Kidney (tissue), 22 donors: ENCODE data around the gene MRPS12. TPM values are rescaled to one million over a fixed set of nuclear protein-coding genes. Genes with fewer than 3 reads are reported as not detected.
"Not testable (repeated sequence)": the region's sequence is repeated elsewhere in the genome, so short reads cannot be mapped to it uniquely, and the experiment has no call there.

Experiments used
- DNase-seq, 5 donors: peaks; one replicate each; pipeline ENCODE4 v3.0.0-alpha.2; 2013 to 2020
- FAIRE-seq: peaks from 2 replicates; lab custom pipeline; 2012; peaks lifted over from hg19 to GRCh38; lab: Jason Lieb, UNC
- H3K27ac ChIP-seq, 2 donors: one replicate each; pipeline ENCODE4 v1.7.0; 2013; ENCODE audit warnings: low read depth in 2 of 2, low read length in 2 of 2, inconsistent platforms in 1 of 2
- H3K27me3 ChIP-seq: one replicate; pipeline ENCODE4 v1.7.1; 2013; ENCODE audit warnings: low read length, inconsistent platforms; ENCODE audit not compliant: control insufficient read depth, insufficient read depth
- H3K36me3 ChIP-seq, 3 donors: one replicate each; pipeline versions ENCODE4 v1.7.0 to v1.7.1; 2013; ENCODE audit warnings: low read length in 3 of 3, control low read depth in 1 of 3, inconsistent platforms in 1 of 3; ENCODE audit not compliant: insufficient read depth in 3 of 3, control insufficient read depth in 2 of 3
- H3K4me1 ChIP-seq, 3 donors: one replicate each; pipeline versions ENCODE4 v1.7.0 to v1.7.1; 2013; ENCODE audit warnings: low read length in 3 of 3, inconsistent platforms in 1 of 3, low read depth in 1 of 3; ENCODE audit not compliant: control insufficient read depth in 2 of 3, insufficient read depth in 2 of 3
- H3K4me3 ChIP-seq, 3 donors: one replicate each; pipeline versions ENCODE4 v1.7.0 to v1.8.1; 2013; ENCODE audit warnings: low read length in 3 of 3, control low read depth in 1 of 3, inconsistent platforms in 1 of 3
- H3K9ac ChIP-seq, 3 donors: one replicate each; pipeline versions ENCODE4 v1.7.0 to v1.7.1; 2013; ENCODE audit warnings: low read length in 3 of 3, control low read depth in 1 of 3, inconsistent platforms in 1 of 3
- H3K9me3 ChIP-seq, 3 donors: one replicate each; pipeline versions ENCODE4 v1.7.0 to v1.7.1; 2013; ENCODE audit warnings: low read length in 3 of 3, control low read depth in 1 of 3, inconsistent platforms in 1 of 3; ENCODE audit not compliant: control insufficient read depth in 2 of 3, insufficient read depth in 1 of 3
- intact Hi-C: fragments of 100-400 bp; cut with DNase I; formaldehyde crosslinking; loops from one replicate; pipeline ENCODE4 v1.11.1; 2022
- long read RNA-seq, 10 donors: library from polyadenylated mRNA in 1 of 10; unstranded in 1 of 10; transcript quantifications; one replicate each; pipeline ENCODE4 v2.0.0 and lab custom pipeline, GENCODE V29; 2021 to 2026
- polyA plus RNA-seq: library from polyadenylated mRNA; stranded (reverse); fragments of 350-450 nt; fragmentation: Illumina TruSeq; extraction: RNeasy Lipid Tissue Mini Kit (QIAGEN cat#74804); gene quantifications from one replicate; pipeline ENCODE4 v1.2.3, GENCODE V29; 2014; ENCODE audit warnings: low read depth, low replicate concordance; ENCODE audit not compliant: insufficient read depth
- total RNA-seq: library from RNA; stranded (reverse); fragmentation: NEBNext Ultra II Directional; extraction: Animal tissue kit (Norgen Biotek cat#: 25700); gene quantifications from one replicate; pipeline ENCODE4 v1.2.1, GENCODE V29; 2021
- TF ChIP-seq, protein P1 (sequence below): IDR thresholded peaks from 3 replicates; pipeline ENCODE4 v1.5.1; 2012; ENCODE audit warnings: mild to moderate bottlenecking, moderate library complexity, borderline replicate concordance; ENCODE audit not compliant: insufficient read depth; ENCODE audit errors: extremely low read depth
- donor health status: control.
- donor health status: control.
- donor health status: control.
- donor health status: control.
- donor health status: control.
- donor health status: DM: yes; HTN: yes; CAD: no.
- donor health status: Normal renal cell carcinoma (clear cell type).

The MRPS12 gene
- total RNA-seq (28.5 TPM), polyA plus RNA-seq (110 TPM)
- long read RNA-seq, donor 1, transcript MRPS12-201 (3 exons, 1,207 nt), result major isoform, 11 of 87 reads
- long read RNA-seq, donor 1, partial matches to known transcripts, result 29 of 87 reads
- long read RNA-seq, donor 1, other reads (novel, unspliced or antisense), result 42 of 87 reads
- long read RNA-seq, donor 2, transcript MRPS12-201 (3 exons, 1,207 nt), result major isoform, 15 of 37 reads
- long read RNA-seq, donor 2, transcript MRPS12-202 (3 exons, 929 nt), result minor isoform, 7 of 37 reads
- long read RNA-seq, donor 2, partial matches to known transcripts, result 6 of 37 reads
- long read RNA-seq, donor 2, other reads (novel, unspliced or antisense), result 6 of 37 reads
- long read RNA-seq, donor 3, transcript MRPS12-201 (3 exons, 1,207 nt), result major isoform, 23 of 32 reads
- long read RNA-seq, donor 3, transcript MRPS12-202 (3 exons, 929 nt), result minor isoform, 7 of 32 reads
- long read RNA-seq, donor 3, partial matches to known transcripts, result 0 of 32 reads
- long read RNA-seq, donor 3, other reads (novel, unspliced or antisense), result 0 of 32 reads
- long read RNA-seq, donor 4, transcript MRPS12-201 (3 exons, 1,207 nt), result major isoform, 8 of 12 reads
- long read RNA-seq, donor 4, partial matches to known transcripts, result 0 of 12 reads
- long read RNA-seq, donor 4, other reads (novel, unspliced or antisense), result 0 of 12 reads
- long read RNA-seq, donor 5, partial matches to known transcripts, result 0 of 2 reads
- long read RNA-seq, donor 5, other reads (novel, unspliced or antisense), result 0 of 2 reads
- long read RNA-seq, donor 6, transcript MRPS12-203 (2 exons, 1,220 nt), result minor isoform, 12 of 103 reads
- long read RNA-seq, donor 6, transcript MRPS12-202 (3 exons, 929 nt), result minor isoform, 6 of 103 reads
- long read RNA-seq, donor 6, transcript MRPS12-201 (3 exons, 1,207 nt), result major isoform, 35 of 103 reads
- long read RNA-seq, donor 6, partial matches to known transcripts, result 50 of 103 reads
- long read RNA-seq, donor 6, other reads (novel, unspliced or antisense), result 0 of 103 reads
- long read RNA-seq, donor 7, transcript MRPS12-201 (3 exons, 1,207 nt), result major isoform, 13 of 19 reads
- long read RNA-seq, donor 7, partial matches to known transcripts, result 0 of 19 reads
- long read RNA-seq, donor 7, other reads (novel, unspliced or antisense), result 2 of 19 reads
- long read RNA-seq, donor 8, transcript MRPS12-203 (2 exons, 1,220 nt), result minor isoform, 10 of 40 reads
- long read RNA-seq, donor 8, transcript MRPS12-201 (3 exons, 1,207 nt), result major isoform, 15 of 40 reads
- long read RNA-seq, donor 8, partial matches to known transcripts, result 11 of 40 reads
- long read RNA-seq, donor 8, other reads (novel, unspliced or antisense), result 0 of 40 reads
- long read RNA-seq, donor 9, transcript MRPS12-201 (3 exons, 1,207 nt), result major isoform, 8 of 26 reads
- long read RNA-seq, donor 9, partial matches to known transcripts, result 11 of 26 reads
- long read RNA-seq, donor 9, other reads (novel, unspliced or antisense), result 0 of 26 reads
- long read RNA-seq, donor 10, transcript MRPS12-201 (3 exons, 1,207 nt), result major isoform, 8 of 17 reads
- long read RNA-seq, donor 10, transcript MRPS12-202 (3 exons, 929 nt), result minor isoform, 6 of 17 reads
- long read RNA-seq, donor 10, partial matches to known transcripts, result 0 of 17 reads
- long read RNA-seq, donor 10, other reads (novel, unspliced or antisense), result 0 of 17 reads

DNA sequence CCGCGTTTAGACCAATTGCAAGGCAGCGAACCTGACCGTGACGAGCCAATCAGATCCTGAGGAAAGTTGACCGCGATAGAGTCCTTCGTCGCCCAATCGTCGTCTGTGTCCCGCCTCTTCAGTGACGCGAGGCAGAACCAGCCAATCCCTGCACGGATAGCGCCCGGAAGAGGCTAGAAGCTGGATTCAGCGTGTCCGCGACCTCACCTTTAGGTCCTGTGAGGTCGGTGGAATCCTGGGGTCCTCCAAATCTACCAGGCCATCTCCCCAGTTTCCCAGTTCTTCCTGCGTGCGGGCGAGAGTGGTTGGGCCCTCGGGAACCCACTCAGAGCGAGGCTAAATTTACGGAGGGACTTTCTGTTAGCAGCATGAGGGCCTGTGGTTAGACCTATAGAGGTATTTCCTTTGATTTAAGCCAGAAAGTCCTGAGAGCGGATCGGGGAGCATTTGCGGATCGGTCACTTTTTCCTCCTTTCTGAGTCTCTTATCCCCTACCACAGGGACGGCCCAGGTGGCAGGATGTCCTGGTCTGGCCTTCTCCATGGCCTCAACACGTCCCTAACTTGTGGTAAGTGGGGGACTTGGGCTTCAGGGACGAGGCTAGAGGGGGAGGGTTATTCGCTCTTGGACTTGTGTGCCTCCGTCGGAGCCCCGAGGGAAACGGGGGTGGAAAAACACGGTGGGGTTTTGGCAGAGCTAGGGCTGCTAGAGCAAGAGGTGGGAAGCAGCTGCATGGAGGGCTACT lies at the start of gene MRPS12:
TSS of gene MRPS12 (plus strand) at position 169 of the 745 bp plus-strand sequence. CDS start at position 520, 351 bp downstream.
- FAIRE-seq, result peak; percentile 98
- intact Hi-C loops, result no loop called here
- H3K27me3 ChIP-seq, result no peaks in the 10 kb centered on the region

DNA sequence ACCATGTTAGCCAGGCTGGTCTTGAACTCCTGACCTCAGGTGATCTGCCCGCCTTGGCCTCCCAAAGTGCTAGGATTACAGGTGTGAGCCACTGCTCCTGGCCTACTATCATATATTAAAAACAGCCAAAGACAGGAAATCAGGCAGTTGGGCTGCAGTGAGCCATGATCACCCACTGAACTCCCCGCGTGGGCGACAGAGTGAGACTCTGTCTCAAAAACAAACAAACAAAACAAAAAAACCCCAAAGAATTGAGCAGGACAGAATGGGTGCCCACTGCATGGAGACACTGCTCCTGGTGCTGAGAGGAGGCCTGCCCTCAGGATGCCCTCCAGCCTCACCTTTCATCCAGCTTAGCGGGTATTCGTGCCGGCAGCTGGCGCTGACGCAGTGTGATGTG lies 47.5 kb upstream of the MRPS12 start:
- no peaks in the 10 kb centered on the region for H3K4me1 ChIP-seq
- no peak overlapping the region for H3K27ac ChIP-seq
- no peak overlapping the region for H3K9ac ChIP-seq
- TF ChIP-seq, protein P1, sequence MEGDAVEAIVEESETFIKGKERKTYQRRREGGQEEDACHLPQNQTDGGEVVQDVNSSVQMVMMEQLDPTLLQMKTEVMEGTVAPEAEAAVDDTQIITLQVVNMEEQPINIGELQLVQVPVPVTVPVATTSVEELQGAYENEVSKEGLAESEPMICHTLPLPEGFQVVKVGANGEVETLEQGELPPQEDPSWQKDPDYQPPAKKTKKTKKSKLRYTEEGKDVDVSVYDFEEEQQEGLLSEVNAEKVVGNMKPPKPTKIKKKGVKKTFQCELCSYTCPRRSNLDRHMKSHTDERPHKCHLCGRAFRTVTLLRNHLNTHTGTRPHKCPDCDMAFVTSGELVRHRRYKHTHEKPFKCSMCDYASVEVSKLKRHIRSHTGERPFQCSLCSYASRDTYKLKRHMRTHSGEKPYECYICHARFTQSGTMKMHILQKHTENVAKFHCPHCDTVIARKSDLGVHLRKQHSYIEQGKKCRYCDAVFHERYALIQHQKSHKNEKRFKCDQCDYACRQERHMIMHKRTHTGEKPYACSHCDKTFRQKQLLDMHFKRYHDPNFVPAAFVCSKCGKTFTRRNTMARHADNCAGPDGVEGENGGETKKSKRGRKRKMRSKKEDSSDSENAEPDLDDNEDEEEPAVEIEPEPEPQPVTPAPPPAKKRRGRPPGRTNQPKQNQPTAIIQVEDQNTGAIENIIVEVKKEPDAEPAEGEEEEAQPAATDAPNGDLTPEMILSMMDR, result no peak
- DNase-seq, result no peak
- FAIRE-seq, result no peak
- intact Hi-C loops, result no loop called here
- H3K36me3 ChIP-seq, result peaks cover 0 to 8% (median 2%) of the 10 kb centered on the region in 3 donors
- no peaks in the 10 kb centered on the region for H3K27me3 ChIP-seq
- H3K4me3 ChIP-seq, result no peak overlapping the region
- H3K9me3 ChIP-seq, result no peaks in the 10 kb centered on the region

More for the DNA sequence above, at the start of gene MRPS12:
- H3K9ac ChIP-seq, result peak within 1 kb of the TSS; percentile 71 to 99 (median 95)
- TF ChIP-seq, protein P1, result no peak
- H3K27ac ChIP-seq, result peak within 1 kb of the TSS; percentile 82 to 91
- DNase-seq, result peak; percentile 99 to 100 (median 99)
- peaks cover 0 to 15% (median 0%) of the 10 kb centered on the region in 3 donors for H3K4me1 ChIP-seq
- peak within 1 kb of the TSS; percentile 78 to 97 (median 96) for H3K4me3 ChIP-seq
- peaks cover 0 to 5% (median 4%) of the 10 kb centered on the region in 3 donors for H3K36me3 ChIP-seq
- no peaks in the 10 kb centered on the region for H3K9me3 ChIP-seq

DNA sequence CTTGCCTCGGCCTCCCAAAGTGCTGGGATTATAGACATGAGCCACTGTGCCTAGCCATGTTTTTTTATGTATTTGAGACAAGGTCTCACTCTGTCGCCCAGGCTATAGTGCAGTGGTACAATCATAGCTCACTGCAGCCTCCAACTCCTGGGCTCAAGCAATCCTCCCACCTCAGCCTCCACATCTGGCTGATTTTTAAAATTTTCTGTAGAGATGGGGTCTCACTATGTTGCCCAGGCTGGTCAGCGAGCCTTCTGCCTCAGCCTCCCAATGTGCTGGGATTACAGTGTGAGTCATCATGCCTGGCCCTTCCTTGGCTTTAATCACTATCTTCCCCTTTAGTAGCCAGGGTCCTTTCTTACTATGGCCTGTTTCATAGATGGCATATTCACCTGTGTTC lies 46.1 kb upstream of the MRPS12 start:
- DNase-seq, H3K27me3 ChIP-seq, FAIRE-seq, H3K9ac ChIP-seq, H3K9me3 ChIP-seq, H3K4me1 ChIP-seq, H3K27ac ChIP-seq, intact Hi-C loops, H3K4me3 ChIP-seq: not testable (repeated sequence)
- H3K36me3 ChIP-seq, result peaks cover 0 to 19% (median 13%) of the 10 kb centered on the region in 3 donors
